ENCODE measurements around the gene POU2AF3. TPM values are rescaled to one million over a fixed set of nuclear protein-coding genes. Genes with fewer than 3 reads are reported as not detected.

Gene POU2AF3
- polyA plus RNA-seq, 1 of the 3 experiments (the other 2 are of a cell fraction), result 0.07 TPM

- Histone ChIP-seq H3K9me2 (no peaks in the 10 kb centered on the region), H3K27ac (ENCODE audit: low read depth in 2 of 2, low read length in 1 of 2) (no peak overlapping the region), H3K4me3 (ENCODE audit: low read depth in 2 of 2, low read length in 1 of 2) (no peak overlapping the region), H3K79me2 (ENCODE audit: insufficient read depth) (no peaks in the 10 kb centered on the region), H3K27me3 (ENCODE audit: insufficient read depth) (no peaks in the 10 kb centered on the region), H3K9me3 (0 out of 2 replicates have a peak, but pooled peaks cover 3% of the 10 kb centered on the region), H2AFZ (ENCODE audit: low read depth) (no peak overlapping the region), H3K9ac (no peak overlapping the region), H3F3A (replicated peaks; ENCODE audit: insufficient read depth) (peaks cover 8% of the 10 kb centered on the region), H3K4me1 (ENCODE audit: control insufficient read depth in 1 of 2, insufficient read depth in 2 of 2, low read depth in 1 of 2, low read length in 1 of 2) (peaks cover 34 to 37% of the 10 kb centered on the region in 2 experiments), H3K36me3 (replicated peaks in 1 of 2; ENCODE audit: control insufficient read depth in 1 of 2, insufficient read depth in 2 of 2, low read length in 1 of 2) (no peaks in the 10 kb centered on the region), H3K4me2 (no peak overlapping the region), H4K20me1 (ENCODE audit: insufficient read depth) (no peaks in the 10 kb centered on the region)
- TF ChIP-seq, protein P1, sequence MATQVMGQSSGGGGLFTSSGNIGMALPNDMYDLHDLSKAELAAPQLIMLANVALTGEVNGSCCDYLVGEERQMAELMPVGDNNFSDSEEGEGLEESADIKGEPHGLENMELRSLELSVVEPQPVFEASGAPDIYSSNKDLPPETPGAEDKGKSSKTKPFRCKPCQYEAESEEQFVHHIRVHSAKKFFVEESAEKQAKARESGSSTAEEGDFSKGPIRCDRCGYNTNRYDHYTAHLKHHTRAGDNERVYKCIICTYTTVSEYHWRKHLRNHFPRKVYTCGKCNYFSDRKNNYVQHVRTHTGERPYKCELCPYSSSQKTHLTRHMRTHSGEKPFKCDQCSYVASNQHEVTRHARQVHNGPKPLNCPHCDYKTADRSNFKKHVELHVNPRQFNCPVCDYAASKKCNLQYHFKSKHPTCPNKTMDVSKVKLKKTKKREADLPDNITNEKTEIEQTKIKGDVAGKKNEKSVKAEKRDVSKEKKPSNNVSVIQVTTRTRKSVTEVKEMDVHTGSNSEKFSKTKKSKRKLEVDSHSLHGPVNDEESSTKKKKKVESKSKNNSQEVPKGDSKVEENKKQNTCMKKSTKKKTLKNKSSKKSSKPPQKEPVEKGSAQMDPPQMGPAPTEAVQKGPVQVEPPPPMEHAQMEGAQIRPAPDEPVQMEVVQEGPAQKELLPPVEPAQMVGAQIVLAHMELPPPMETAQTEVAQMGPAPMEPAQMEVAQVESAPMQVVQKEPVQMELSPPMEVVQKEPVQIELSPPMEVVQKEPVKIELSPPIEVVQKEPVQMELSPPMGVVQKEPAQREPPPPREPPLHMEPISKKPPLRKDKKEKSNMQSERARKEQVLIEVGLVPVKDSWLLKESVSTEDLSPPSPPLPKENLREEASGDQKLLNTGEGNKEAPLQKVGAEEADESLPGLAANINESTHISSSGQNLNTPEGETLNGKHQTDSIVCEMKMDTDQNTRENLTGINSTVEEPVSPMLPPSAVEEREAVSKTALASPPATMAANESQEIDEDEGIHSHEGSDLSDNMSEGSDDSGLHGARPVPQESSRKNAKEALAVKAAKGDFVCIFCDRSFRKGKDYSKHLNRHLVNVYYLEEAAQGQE (IDR thresholded peaks at IDR 0.05; ENCODE audit: low read depth, low read length), result no peak
- TF ChIP-seq NFIC (IDR thresholded peaks at IDR 0.05; ENCODE audit: borderline replicate concordance), result no peak
- DNase-seq, result no peak
- ChIA-PET POLR2A (no interaction called here), CTCF (interaction anchor here (1.3 to 1.9 kb wide), 3 partner anchors 52 to 110 kb away, joined by 5 to 6 read pairs (median 6); no protein-coding TSS in a partner anchor)
- WGBS (ENCODE audit: low lambda C conversion rate), result 75% methylated on average over 6 of the region's 6 CpGs
Observed at GRCh38 chr11:111335549-111335948, 37.2 kb downstream of the POU2AF3 start.

- no peaks in the 10 kb centered on the region for H3K36me3 ChIP-seq (replicated peaks in 1 of 2; ENCODE audit: control insufficient read depth in 1 of 2, insufficient read depth in 2 of 2, low read length in 1 of 2)
Observed at GRCh38 chr11:111336062-111336461, 37.7 kb downstream of the POU2AF3 start.

More at GRCh38 chr11:111336062-111336461, 37.7 kb downstream of the POU2AF3 start:
- WGBS (ENCODE audit: low lambda C conversion rate), result 89% methylated on average over 4 of the region's 4 CpGs
- peaks cover 8% of the 10 kb centered on the region for H3F3A ChIP-seq (replicated peaks; ENCODE audit: insufficient read depth)
- H3K9me3 ChIP-seq, result 0 out of 2 replicates have a peak, but pooled peaks cover 3% of the 10 kb centered on the region
- CTCF ChIA-PET, result interaction anchor here (0.6 to 1.9 kb wide), 2 partner anchors 15 to 53 kb away, joined by 3 to 6 read pairs; no protein-coding TSS in a partner anchor
- DNase-seq, result no peak
- peaks cover 32 to 37% of the 10 kb centered on the region in 2 experiments for H3K4me1 ChIP-seq (ENCODE audit: control insufficient read depth in 1 of 2, insufficient read depth in 2 of 2, low read depth in 1 of 2, low read length in 1 of 2)
- no peak for TF ChIP-seq RCOR1 (IDR thresholded peaks at IDR 0.05; ENCODE audit: low read length)
- no peak for TF ChIP-seq GABPA (IDR thresholded peaks at IDR 0.05; ENCODE audit: low read depth)
- TF ChIP-seq FOXM1 (IDR thresholded peaks at IDR 0.05; ENCODE audit: low read depth), result no peak
- no peak for TF ChIP-seq TEAD4 (IDR thresholded peaks at IDR 0.05; ENCODE audit: borderline replicate concordance, insufficient read depth)
- no peak for TF ChIP-seq JUND (IDR thresholded peaks at IDR 0.05)
- TF ChIP-seq NFIC (IDR thresholded peaks at IDR 0.05; ENCODE audit: borderline replicate concordance), result no peak
- no peak for TF ChIP-seq EP300 (IDR thresholded peaks at IDR 0.05; ENCODE audit: borderline replicate concordance in 1 of 2, low read depth in 1 of 2, low read length in 1 of 2)
- TF ChIP-seq, protein P2, sequence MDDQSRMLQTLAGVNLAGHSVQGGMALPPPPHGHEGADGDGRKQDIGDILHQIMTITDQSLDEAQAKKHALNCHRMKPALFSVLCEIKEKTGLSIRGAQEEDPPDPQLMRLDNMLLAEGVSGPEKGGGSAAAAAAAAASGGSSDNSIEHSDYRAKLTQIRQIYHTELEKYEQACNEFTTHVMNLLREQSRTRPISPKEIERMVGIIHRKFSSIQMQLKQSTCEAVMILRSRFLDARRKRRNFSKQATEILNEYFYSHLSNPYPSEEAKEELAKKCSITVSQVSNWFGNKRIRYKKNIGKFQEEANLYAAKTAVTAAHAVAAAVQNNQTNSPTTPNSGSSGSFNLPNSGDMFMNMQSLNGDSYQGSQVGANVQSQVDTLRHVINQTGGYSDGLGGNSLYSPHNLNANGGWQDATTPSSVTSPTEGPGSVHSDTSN (IDR thresholded peaks at IDR 0.05), result no peak
- H3K4me3 ChIP-seq (ENCODE audit: low read depth in 2 of 2, low read length in 1 of 2), result no peak overlapping the region
- H2AFZ ChIP-seq (ENCODE audit: low read depth), result no peak overlapping the region
- H3K79me2 ChIP-seq (ENCODE audit: insufficient read depth), result no peaks in the 10 kb centered on the region
- no peak overlapping the region for H3K9ac ChIP-seq
- no peaks in the 10 kb centered on the region for H3K9me2 ChIP-seq
- no peaks in the 10 kb centered on the region for H4K20me1 ChIP-seq (ENCODE audit: insufficient read depth)
- no peak overlapping the region for H3K27ac ChIP-seq (ENCODE audit: low read depth in 2 of 2, low read length in 1 of 2)
- H3K4me2 ChIP-seq, result no peak overlapping the region
- POLR2A ChIA-PET, result no interaction called here
- H3K27me3 ChIP-seq (ENCODE audit: insufficient read depth), result no peaks in the 10 kb centered on the region

Data from SK-N-SH (cell line).